ENCODE measurements around the gene LPAR4.
A peak's percentile ranks its signal among the peaks of the same experiment; 100 is the strongest.

LPAR4 gene

DNA sequence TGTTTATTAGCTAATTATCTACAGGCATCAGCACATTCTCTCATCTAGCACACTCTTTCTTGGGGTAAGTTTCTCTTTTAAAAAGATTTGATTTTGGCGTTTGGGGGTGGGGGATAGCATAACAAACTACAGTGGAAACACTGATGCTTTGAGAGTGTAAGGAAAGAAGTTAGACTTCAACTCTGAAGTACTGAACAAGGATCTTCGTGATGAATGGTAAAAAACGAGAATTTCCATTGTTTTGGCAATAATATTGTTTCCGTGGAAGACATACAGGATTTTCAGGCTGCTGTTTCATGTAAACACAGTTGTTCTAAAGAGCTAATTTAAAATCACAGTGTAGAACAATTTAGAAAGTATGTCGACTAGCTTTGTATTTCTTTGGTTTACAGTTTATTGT is 451 bp downstream of the LPAR4 start:
- Histone ChIP-seq H3K27ac (ENCODE audit: low read depth, low read length) (no peak overlapping the region), H3K4me1 (ENCODE audit: control insufficient read depth, low read length) (peaks cover 8% of the 10 kb centered on the region), H3F3A (ENCODE audit: control insufficient read depth, insufficient read depth) (no peaks in the 10 kb centered on the region), H4K20me1 (ENCODE audit: control insufficient read depth, insufficient read depth, low read depth, low read length) (no peaks in the 10 kb centered on the region), H3K9me2 (replicated peaks; ENCODE audit: control insufficient read depth, low read length) (no peaks in the 10 kb centered on the region), H3K27me3 (ENCODE audit: control insufficient read depth, low read length) (no peaks in the 10 kb centered on the region), H3K36me3 (ENCODE audit: control insufficient read depth, low read length) (no peaks in the 10 kb centered on the region), H3K9me3 (ENCODE audit: control insufficient read depth, insufficient read depth, low read length) (no peaks in the 10 kb centered on the region), H3K79me2 (ENCODE audit: control insufficient read depth, low read length) (no peaks in the 10 kb centered on the region), H3K4me3 (ENCODE audit: low read length) (no peak overlapping the region), H3K4me2 (ENCODE audit: low read length) (no peak overlapping the region)
- TF ChIP-seq, protein P1, sequence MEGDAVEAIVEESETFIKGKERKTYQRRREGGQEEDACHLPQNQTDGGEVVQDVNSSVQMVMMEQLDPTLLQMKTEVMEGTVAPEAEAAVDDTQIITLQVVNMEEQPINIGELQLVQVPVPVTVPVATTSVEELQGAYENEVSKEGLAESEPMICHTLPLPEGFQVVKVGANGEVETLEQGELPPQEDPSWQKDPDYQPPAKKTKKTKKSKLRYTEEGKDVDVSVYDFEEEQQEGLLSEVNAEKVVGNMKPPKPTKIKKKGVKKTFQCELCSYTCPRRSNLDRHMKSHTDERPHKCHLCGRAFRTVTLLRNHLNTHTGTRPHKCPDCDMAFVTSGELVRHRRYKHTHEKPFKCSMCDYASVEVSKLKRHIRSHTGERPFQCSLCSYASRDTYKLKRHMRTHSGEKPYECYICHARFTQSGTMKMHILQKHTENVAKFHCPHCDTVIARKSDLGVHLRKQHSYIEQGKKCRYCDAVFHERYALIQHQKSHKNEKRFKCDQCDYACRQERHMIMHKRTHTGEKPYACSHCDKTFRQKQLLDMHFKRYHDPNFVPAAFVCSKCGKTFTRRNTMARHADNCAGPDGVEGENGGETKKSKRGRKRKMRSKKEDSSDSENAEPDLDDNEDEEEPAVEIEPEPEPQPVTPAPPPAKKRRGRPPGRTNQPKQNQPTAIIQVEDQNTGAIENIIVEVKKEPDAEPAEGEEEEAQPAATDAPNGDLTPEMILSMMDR (IDR thresholded peaks at IDR 0.05; ENCODE audit: low read depth, low read length, poor library complexity, severe bottlenecking), result no peak
- TF ChIP-seq EZH2phosphoT487 (IDR thresholded peaks at IDR 0.05; ENCODE audit: borderline replicate concordance, low read length), result no peak

DNA sequence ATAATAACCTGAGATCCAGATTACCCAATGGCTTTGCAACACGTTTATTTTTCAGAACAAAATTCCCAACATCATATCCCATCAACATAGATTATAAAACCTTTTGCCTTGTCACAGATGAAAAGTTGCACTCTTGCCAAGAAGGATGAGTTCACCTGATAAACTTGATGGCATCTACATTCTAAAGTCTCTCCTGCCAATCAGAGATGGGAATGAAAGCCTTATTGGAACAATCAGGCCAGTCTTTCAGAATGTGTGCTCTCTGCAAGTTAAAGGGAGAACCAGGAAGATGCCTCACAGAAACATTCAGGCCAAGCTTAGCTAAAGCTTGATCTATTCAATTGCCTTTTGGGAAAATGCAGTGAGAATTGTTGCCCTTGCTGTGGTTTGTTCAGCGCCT is 1.3 kb downstream of the LPAR4 start:
- H3K27ac ChIP-seq (ENCODE audit: low read depth, low read length), result no peak overlapping the region
- peaks cover 16% of the 10 kb centered on the region for H3K4me1 ChIP-seq (ENCODE audit: control insufficient read depth, low read length)
- no peaks in the 10 kb centered on the region for H3K27me3 ChIP-seq (ENCODE audit: control insufficient read depth, low read length)
- no peak overlapping the region for H3K4me2 ChIP-seq (ENCODE audit: low read length)
- no peaks in the 10 kb centered on the region for H3K36me3 ChIP-seq (ENCODE audit: control insufficient read depth, low read length)
- no peak overlapping the region for H3K4me3 ChIP-seq (ENCODE audit: low read length)
- H4K20me1 ChIP-seq (ENCODE audit: control insufficient read depth, insufficient read depth, low read depth, low read length), result no peaks in the 10 kb centered on the region
- TF ChIP-seq, protein P1 (IDR thresholded peaks at IDR 0.05; ENCODE audit: low read depth, low read length, poor library complexity, severe bottlenecking), result no peak
- TF ChIP-seq EZH2phosphoT487 (IDR thresholded peaks at IDR 0.05; ENCODE audit: borderline replicate concordance, low read length), result no peak
- H3F3A ChIP-seq (ENCODE audit: control insufficient read depth, insufficient read depth), result no peaks in the 10 kb centered on the region
- H3K79me2 ChIP-seq (ENCODE audit: control insufficient read depth, low read length), result no peaks in the 10 kb centered on the region
- H3K9me2 ChIP-seq (replicated peaks; ENCODE audit: control insufficient read depth, low read length), result no peaks in the 10 kb centered on the region
- H3K9me3 ChIP-seq (ENCODE audit: control insufficient read depth, insufficient read depth, low read length), result no peaks in the 10 kb centered on the region

DNA sequence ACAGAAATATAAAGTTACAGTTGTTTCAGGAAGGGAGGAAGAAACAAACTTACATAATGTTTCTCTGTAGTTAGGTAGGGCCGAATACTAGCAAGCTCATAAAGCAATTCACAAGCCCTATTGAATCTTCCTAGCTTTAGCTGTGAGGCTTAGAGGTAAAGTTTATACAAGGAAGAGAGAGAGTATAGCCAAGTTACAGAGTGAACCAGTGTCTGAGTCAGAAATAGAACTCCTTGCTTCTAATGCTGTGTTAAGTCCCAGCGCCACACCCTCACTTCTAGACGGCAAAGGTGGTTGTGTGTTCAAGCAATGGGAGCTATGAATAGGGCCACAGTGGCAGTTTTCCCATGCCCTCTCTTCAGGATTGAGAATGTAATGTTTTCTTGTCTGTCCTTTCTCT is 6.1 kb downstream of the LPAR4 start:
- Histone ChIP-seq H3K27me3 (ENCODE audit: control insufficient read depth, low read length) (no peaks in the 10 kb centered on the region), H3F3A (ENCODE audit: control insufficient read depth, insufficient read depth) (no peaks in the 10 kb centered on the region), H3K9me3 (ENCODE audit: control insufficient read depth, insufficient read depth, low read length) (no peaks in the 10 kb centered on the region), H3K4me1 (ENCODE audit: control insufficient read depth, low read length) (peaks cover 50% of the 10 kb centered on the region), H3K79me2 (ENCODE audit: control insufficient read depth, low read length) (no peaks in the 10 kb centered on the region), H3K27ac (ENCODE audit: low read depth, low read length) (no peak overlapping the region), H3K36me3 (ENCODE audit: control insufficient read depth, low read length) (no peaks in the 10 kb centered on the region), H3K4me3 (ENCODE audit: low read length) (no peak overlapping the region), H4K20me1 (ENCODE audit: control insufficient read depth, insufficient read depth, low read depth, low read length) (no peaks in the 10 kb centered on the region), H3K9me2 (replicated peaks; ENCODE audit: control insufficient read depth, low read length) (no peaks in the 10 kb centered on the region), H3K4me2 (ENCODE audit: low read length) (no peak overlapping the region)
- no peak for TF ChIP-seq EZH2phosphoT487 (IDR thresholded peaks at IDR 0.05; ENCODE audit: borderline replicate concordance, low read length)
- TF ChIP-seq, protein P1 (IDR thresholded peaks at IDR 0.05; ENCODE audit: low read depth, low read length, poor library complexity, severe bottlenecking), result no peak

DNA sequence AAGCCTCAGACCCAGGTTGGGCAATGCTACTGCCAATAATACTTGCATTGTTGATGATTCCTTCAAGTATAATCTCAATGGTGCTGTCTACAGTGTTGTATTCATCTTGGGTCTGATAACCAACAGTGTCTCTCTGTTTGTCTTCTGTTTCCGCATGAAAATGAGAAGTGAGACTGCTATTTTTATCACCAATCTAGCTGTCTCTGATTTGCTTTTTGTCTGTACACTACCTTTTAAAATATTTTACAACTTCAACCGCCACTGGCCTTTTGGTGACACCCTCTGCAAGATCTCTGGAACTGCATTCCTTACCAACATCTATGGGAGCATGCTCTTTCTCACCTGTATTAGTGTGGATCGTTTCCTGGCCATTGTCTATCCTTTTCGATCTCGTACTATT is 7.4 kb downstream of the LPAR4 start:
- H3K4me2 ChIP-seq (ENCODE audit: low read length), result peak overlapping the region; percentile 70
- no peaks in the 10 kb centered on the region for H4K20me1 ChIP-seq (ENCODE audit: control insufficient read depth, insufficient read depth, low read depth, low read length)
- H3K9me3 ChIP-seq (ENCODE audit: control insufficient read depth, insufficient read depth, low read length), result no peaks in the 10 kb centered on the region
- no peaks in the 10 kb centered on the region for H3K79me2 ChIP-seq (ENCODE audit: control insufficient read depth, low read length)
- no peaks in the 10 kb centered on the region for H3K27me3 ChIP-seq (ENCODE audit: control insufficient read depth, low read length)
- no peaks in the 10 kb centered on the region for H3K36me3 ChIP-seq (ENCODE audit: control insufficient read depth, low read length)
- H3K4me3 ChIP-seq (ENCODE audit: low read length), result peak overlapping the region; percentile 59
- H3K4me1 ChIP-seq (ENCODE audit: control insufficient read depth, low read length), result peaks cover 50% of the 10 kb centered on the region
- TF ChIP-seq, protein P1 (IDR thresholded peaks at IDR 0.05; ENCODE audit: low read depth, low read length, poor library complexity, severe bottlenecking), result peak; percentile 40
- no peak for TF ChIP-seq EZH2phosphoT487 (IDR thresholded peaks at IDR 0.05; ENCODE audit: borderline replicate concordance, low read length)
- no peaks in the 10 kb centered on the region for H3F3A ChIP-seq (ENCODE audit: control insufficient read depth, insufficient read depth)
- no peaks in the 10 kb centered on the region for H3K9me2 ChIP-seq (replicated peaks; ENCODE audit: control insufficient read depth, low read length)
- H3K27ac ChIP-seq (ENCODE audit: low read depth, low read length), result peak overlapping the region; percentile 62
